ENCODE results near the gene PPP1R3F. TPM values are rescaled to one million over a fixed set of nuclear protein-coding genes. Genes with fewer than 3 reads are reported as not detected.

Gene PPP1R3F
- total RNA-seq, 1 donor from 2014 or later = 25.3 TPM

DNA sequence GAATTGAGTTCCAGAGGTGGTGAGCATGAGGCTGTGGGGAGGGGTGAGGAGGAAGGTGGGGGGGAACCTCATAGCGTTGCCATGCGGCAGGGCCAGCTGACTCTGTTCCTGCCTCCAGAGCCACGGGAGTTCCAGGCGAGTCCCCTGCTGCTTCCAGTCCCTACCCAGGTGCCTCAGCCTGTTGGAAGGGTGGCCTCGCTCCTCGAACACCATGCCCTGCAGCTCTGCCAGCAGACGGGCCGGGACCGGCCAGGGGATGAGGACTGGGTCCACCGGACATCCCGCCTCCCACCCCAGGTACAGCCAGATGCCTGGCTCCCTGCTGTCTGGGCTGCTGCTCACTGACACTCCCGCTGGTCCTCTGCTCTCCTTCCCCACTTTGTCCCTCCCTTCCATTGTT, 26.4 kb upstream of the PPP1R3F start:
- DNase-seq = no peak
- Histone ChIP-seq H3K9me3 (replicated peaks) (no peaks in the 10 kb centered on the region), H3K27ac (replicated peaks) (no peak overlapping the region), H3K27me3 (ENCODE audit: low read depth) (no peaks in the 10 kb centered on the region), H3K4me1 (no peaks in the 10 kb centered on the region), H3K4me3 (no peak overlapping the region), H3K36me3 (peaks cover 42% of the 10 kb centered on the region)
- intact Hi-C loops (cut with micrococcal nuclease) = no loop called here
- no peak for TF ChIP-seq CTCF (IDR thresholded peaks at IDR 0.05; ENCODE audit: borderline replicate concordance)

- Histone ChIP-seq H3K4me3 (no peak overlapping the region), H3K9me3 (replicated peaks) (no peaks in the 10 kb centered on the region), H3K36me3 (peaks cover 46% of the 10 kb centered on the region), H3K27me3 (ENCODE audit: low read depth) (no peaks in the 10 kb centered on the region), H3K4me1 (no peaks in the 10 kb centered on the region), H3K27ac (replicated peaks) (no peak overlapping the region)
- intact Hi-C loops (cut with micrococcal nuclease) = no loop called here
- DNase-seq = no peak
- no peak for TF ChIP-seq CTCF (IDR thresholded peaks at IDR 0.05; ENCODE audit: borderline replicate concordance)
These were observed 25.4 kb upstream of the PPP1R3F start for GRCh38 chrX:49244207-49244606.

DNA sequence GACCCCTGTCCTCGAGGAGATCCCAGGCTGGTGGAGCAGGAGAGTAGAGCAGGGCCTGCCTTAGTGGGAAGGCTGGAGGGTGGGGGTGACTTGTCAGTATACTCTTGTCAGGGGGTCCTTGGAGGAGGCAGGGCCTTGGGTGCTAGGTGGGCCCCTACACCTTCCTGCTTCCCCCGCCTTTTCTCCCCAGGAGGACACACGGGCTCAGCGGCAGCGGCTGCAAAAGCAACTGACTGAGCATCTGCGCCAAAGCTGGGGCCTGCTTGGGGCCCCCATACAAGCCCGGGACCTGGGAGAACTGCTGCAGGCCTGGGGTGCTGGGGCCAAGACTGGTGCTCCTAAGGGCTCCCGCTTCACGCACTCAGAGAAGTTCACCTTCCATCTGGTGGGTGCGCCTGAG, 23.1 kb upstream of the PPP1R3F start:
- Histone ChIP-seq H3K4me3 (no peak overlapping the region), H3K4me1 (no peaks in the 10 kb centered on the region), H3K36me3 (peaks cover 42% of the 10 kb centered on the region), H3K9me3 (replicated peaks) (no peaks in the 10 kb centered on the region), H3K27ac (replicated peaks) (no peak overlapping the region), H3K27me3 (ENCODE audit: low read depth) (no peaks in the 10 kb centered on the region)
- intact Hi-C loops (cut with micrococcal nuclease) = no loop called here
- no peak for TF ChIP-seq CTCF (IDR thresholded peaks at IDR 0.05; ENCODE audit: borderline replicate concordance)
- DNase-seq = no peak

DNA sequence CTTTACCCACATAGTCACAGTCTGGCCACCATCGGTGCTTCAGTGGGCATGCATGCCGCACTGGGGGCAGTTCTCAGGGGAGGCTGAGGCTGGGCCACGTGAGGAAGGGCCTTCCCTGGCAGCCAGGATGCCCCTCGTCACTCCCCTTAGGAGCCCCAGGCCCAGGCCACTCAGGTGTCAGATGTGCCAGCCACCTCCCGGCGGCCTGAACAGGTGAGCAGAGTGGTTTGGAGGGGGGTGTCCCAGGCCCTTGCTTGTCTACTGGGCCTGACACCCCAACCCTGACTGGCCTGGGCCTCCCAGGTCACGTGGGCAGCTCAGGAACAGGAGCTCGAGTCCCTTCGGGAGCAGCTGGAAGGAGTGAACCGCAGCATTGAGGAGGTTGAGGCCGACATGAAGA, 22.2 kb upstream of the PPP1R3F start:
- Histone ChIP-seq H3K4me1 (no peaks in the 10 kb centered on the region), H3K9me3 (replicated peaks) (no peaks in the 10 kb centered on the region), H3K36me3 (peaks cover 42% of the 10 kb centered on the region), H3K27ac (replicated peaks) (no peak overlapping the region), H3K4me3 (no peak overlapping the region), H3K27me3 (ENCODE audit: low read depth) (no peaks in the 10 kb centered on the region)
- no peak for DNase-seq
- TF ChIP-seq CTCF (IDR thresholded peaks at IDR 0.05; ENCODE audit: borderline replicate concordance) = no peak
- intact Hi-C loops (cut with micrococcal nuclease) = no loop called here

DNA sequence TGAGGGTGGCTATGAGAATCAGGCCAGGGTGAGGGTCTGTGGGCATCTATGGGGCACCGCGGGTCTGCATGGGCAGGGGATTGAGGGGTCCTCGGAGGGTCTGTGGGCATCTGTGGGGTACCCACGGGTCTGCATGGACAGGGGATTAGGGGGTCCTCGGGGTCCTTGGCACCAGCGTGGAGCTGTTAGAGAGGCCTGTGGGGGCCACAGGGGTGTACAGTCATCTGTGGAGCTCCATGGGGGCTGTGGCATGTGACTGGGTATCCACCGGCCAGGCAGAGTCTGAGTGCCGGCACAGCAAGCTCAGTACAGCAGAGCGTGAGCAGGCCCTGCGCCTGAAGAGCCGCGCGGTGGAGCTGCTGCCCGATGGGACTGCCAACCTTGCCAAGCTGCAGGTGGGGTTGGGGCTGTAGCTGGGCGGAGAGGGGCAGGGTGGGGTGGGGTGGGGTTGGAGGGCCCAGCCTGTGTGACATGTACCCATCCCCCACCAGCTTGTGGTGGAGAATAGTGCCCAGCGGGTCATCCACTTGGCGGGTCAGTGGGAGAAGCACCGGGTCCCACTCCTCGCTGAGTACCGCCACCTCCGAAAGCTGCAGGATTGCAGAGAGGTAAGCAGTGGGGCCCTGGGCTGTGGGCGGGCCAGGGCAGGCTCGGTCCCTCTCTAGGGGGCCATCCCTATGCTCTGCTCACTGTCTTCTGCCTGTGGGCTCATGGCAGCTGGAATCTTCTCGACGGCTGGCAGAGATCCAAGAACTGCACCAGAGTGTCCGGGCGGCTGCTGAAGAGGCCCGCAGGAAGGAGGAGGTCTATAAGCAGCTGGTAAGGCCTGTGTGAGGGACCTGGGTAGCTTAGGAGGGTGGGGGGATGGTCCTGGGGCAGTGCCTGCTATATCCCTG, 21.4 kb upstream of the PPP1R3F start:
- H3K36me3 ChIP-seq = peaks cover 33% of the 10 kb centered on the region

More for the DNA sequence above, 21.4 kb upstream of the PPP1R3F start:
- no peak for DNase-seq
- no peak for TF ChIP-seq CTCF (IDR thresholded peaks at IDR 0.05; ENCODE audit: borderline replicate concordance)
- Histone ChIP-seq H3K27ac (replicated peaks) (no peak overlapping the region), H3K4me1 (no peaks in the 10 kb centered on the region), H3K4me3 (no peak overlapping the region), H3K27me3 (ENCODE audit: low read depth) (no peaks in the 10 kb centered on the region), H3K9me3 (replicated peaks) (no peaks in the 10 kb centered on the region)
- intact Hi-C loops (cut with micrococcal nuclease) = no loop called here
